HG02973 (cell line): ENCODE measurements around the gene SMG9.
"Not testable (repeated sequence)": the region's sequence is repeated elsewhere in the genome, so short reads cannot be mapped to it uniquely, and the experiment has no call there.

Source experiments
- ATAC-seq: cut with Tn5 transposase; IDR thresholded peaks from one replicate; pipeline ENCODE4 v1.9.1; 2021; ENCODE audit warnings: moderate library complexity; ENCODE audit not compliant: unreplicated experiment

Gene SMG9

DNA sequence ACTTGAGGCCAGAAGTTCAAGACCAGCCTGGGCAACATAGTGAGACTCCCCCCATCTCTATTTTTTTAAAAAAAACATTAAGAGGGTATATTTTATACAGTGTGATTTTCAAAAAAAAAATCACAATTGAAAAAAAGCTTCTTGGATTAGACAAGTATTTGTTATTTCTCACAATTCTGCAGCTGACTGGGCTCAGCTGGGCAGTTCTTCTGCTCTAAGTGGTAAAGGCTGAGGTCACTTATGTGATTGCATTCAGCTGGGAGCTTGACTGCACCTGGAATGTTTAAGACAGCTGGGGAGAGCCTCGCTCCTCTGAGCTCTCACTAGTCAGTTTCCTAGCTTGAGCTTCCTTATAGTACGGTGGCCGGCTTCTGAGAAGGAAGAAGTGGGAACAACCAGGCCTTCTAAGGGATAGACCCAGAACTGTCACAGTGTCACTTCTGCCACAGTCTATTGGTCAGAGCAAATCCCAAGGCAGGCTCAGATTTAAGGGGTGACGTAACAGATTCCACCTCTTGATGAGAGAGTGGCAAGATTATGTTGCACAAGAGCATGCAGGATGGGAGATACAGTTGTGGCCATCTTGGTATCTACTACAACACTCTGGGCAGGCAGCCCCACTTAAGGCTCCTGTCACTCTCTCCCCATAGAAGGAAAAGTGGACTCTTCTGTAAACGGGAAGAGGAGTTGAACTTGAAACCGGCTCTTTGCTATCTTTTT lies 58.6 kb downstream of the SMG9 start:
- no peak for ATAC-seq

DNA sequence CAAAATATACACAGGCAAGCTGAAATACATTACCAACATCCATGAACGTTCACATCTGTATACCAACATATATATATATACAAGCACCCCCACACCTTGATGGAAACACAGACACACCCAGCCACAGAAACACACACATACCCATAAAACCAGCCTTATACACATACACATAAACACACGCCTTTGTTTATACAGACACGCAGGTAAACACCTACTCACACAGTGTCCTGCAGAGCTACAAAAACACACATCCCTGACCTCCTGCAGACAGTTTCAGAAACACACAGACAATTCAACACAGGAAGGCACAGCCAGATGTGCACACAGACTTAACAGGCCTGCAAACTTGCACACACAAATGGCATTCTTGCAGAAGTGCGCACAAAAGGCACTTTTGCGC lies 60.2 kb downstream of the SMG9 start:
- ATAC-seq, result no peak

DNA sequence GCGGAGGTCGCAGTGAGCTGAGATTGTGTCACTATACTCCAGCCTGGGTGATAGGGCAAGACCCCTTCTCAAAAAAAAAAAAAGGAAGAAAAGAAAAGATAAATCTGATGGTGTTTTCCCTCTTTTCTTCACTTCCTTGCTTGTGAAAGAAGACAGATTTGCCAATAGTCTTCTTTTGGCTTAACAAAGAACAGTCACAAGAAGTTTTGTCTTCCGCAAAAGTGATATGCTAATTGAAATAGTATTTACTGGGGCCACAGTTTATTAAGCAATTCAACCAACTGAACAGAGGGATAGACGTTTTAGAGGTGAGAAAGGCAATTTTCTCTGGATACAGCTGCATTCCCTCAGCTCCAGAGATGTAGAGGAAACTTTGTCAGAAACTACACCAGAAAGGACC lies 61.9 kb downstream of the SMG9 start:
- ATAC-seq, result no peak

DNA sequence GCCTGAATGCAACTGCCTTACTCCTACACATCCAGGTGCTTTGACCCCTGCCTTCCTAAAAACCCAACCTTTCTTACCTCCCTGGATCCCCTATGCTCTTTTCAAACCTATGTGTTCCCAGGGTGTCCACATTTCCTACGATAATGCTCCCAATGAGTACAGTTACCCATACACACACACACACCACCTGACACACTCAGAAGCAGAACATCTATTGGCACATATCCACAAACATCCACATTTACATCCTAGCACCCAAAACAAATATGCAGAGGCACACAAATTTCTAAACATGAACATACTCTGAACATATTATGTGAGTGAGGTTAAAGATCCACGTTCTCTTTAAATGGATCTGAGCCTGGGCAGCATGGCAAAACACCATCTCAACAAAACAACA lies 62.4 kb downstream of the SMG9 start:
- no peak for ATAC-seq

DNA sequence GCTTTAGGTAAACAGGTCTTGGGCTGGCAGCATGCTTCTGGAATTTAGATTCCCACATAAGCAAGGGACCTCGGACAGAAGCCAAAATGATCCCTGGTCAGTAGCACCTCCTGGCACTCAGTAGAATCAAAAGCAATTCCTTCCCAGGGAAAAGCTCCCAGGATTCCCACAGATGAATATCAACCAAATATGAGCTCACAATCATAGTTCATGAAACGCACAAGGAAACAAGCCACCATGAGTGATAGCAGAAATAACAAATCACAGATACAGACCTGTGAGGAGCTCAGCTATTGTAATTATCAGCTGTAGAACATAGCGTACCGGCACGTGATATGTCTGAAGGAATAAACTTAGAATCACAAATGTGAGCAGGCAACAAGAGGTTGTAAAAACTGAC lies 63.0 kb downstream of the SMG9 start:
- ATAC-seq, result no peak

DNA sequence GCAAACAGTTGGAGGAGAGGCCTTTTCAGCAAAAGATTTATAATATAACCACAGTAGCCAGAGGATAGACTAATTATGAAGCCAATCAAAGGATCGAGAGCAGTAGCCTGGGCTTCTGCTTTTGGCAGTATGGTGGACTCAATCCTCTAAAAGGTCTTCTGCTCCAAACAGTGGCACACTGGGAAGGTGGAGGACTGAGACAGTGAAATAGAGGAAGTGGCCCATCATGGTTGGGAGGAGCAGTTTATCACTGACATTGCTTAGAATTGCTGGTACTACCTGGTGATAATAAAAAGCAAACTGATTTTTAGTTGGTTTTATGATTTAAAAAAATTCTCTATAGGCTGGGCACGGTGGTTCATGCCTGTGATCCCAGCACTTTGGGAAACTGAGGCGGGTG lies 63.9 kb downstream of the SMG9 start:
- ATAC-seq, result no peak

DNA sequence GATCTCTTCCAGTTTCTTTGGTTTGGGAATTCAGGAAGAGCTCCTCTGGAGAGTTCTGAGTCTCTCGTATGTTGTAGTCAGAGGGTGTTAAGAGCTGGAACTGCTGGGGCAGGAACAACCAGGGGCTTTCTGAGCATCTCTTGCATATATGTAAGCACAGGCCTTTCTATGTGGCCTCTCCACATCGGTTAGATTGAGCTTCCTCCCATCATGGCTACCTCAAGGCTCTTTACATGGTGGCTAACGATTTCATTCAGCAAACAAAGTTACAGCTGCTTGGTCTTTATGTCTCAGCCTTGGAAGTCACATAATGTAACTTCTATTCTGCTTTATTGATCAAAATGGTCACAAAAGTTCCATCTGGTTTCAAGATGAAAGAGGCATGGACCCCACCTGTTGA lies 64.3 kb downstream of the SMG9 start:
- ATAC-seq, result no peak

DNA sequence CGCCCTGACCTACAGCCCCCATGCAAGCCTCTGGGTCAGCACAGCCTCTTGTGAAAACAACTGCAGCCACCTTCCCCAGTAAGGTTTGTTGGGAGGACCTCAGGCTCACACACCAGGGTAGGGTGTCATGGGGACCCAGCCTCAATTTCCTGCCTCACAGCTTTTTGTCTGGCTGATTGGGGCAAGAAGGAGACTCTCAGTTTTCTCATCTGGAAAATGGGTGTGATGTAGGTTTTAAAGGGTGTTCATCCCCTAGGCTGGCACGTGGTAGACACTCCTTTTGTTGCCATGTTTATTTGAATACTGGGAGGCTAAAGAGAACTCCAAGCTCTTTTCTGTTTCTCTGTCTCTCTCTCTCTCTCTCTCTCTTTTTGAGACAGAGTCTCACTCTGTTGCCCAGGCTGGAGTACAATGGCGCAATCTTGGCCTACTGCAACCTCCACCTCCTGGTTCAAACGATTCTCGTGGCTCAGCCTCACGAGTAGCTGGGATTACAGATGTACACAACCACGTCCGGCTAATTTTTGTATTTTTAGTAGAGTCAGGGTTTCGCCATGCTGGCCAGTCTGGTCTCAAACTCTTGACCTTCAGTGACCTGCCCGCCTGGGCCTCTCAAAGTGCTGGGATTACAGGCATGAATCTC lies 66.6 kb downstream of the SMG9 start:
- no peak for ATAC-seq

DNA sequence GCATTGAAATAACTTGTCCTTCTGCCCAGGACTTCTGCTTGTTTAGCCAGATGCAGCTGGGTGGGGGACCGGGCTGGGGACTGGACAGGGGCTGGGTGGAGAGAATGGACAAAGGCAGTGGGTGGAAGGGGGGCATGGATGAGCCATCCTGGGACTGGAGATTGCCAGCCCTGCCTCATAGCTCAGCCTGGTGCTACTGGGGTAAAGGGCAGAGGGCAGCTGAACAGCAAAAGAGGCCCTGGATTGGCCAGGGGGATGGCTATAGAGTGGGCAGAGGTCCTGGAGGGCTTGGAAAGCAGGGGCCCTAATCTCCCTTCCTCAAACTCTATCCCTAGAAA lies 67.1 kb downstream of the SMG9 start:
- ATAC-seq, result no peak

DNA sequence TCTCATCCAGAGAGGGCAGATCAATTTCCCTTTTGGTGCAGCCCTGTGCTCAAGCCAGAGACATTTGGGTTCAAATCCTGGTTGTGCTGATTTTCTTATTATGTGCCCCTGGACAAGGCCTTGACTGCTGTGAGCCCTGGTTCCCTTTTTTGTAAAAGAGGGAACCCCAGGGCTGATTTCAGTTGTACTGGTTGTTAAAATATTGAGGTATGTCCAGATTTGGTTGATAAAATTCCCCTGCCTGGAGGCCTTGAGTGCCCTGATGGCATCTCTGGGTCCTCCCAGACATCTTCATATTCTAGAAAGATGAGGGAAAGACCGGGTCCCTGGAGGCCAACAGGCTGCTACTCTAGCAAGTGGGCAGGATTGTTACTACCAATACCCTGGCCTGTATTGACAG lies 70.4 kb downstream of the SMG9 start:
- no peak for ATAC-seq

DNA sequence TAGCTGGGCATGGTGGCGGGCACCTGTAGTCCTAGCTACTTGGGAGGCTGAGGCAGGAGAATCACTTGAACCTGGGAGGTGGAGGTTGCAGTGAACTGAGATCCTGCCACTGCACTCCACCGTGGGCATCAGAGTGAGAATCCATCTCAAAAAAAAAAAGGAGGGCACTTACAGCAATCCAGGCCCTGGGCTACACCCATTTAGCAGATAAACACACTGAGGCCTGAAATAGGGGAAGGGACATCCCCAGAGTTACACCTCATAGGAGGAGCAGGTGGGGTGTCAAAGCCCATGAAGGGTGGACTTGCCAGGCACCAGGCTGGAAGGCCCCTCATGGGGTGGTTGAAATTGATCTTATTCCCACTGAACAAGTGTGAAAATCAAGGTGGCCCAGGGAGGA lies 70.9 kb downstream of the SMG9 start:
- no peak for ATAC-seq

DNA sequence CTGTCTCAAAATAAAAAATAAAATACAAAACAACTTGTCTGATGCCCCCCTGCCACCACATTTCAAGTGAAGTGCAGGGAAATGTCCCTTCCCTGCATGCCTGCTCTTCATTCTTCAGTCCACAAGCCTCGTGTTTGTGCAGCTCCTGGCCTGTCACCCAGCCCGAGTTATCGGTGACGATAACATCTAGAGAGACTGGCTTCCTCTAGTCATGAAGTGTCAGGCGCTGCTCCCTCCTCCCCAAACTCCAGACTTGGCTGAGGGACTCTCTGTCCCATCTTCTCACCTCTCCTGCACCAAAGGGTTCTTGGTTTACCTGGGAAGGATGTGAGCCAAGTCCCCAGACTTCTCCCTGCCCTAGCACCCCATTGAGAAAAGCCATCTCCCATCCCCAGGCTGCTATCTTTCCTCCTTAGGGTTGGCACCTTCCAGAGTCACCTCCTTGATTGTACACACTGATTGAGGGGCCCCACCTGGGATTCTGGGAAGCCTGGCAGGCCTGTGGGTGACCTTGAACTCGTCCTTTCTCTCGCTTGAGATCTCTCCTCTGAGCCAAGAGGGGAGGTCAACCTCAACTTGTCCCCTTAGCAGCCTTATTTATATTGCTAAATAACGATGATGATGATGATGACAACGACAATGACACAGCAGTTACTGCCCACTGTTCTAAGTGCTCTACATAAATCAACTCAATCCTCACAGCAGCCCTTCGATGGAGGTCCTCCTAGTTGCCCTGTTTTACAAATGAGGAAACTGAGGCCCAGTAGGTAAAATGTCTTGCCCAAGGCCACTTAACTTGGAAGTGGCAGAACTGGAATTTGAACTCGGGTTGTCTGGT lies 71.7 kb downstream of the SMG9 start:
- ATAC-seq, result no peak

DNA sequence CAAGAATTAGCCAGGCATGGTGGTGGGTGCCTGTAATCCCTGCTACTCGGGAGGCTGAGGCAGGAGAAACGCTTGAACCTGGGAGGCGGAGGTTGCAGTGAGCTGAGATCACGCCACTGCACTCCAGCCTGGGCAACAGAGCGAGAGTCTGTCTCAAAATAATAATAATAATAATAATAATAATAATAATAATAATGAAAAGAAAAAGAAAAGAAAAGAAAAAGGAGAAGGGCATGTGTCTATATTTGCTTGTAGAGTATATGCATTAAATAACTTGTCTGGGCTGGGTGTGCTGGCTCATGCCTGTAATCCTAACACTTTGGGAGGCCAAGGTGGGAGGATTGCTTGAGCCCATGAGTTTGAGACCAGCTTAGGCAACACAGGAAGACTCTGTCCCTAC lies 72.5 kb downstream of the SMG9 start:
- not testable (repeated sequence) for ATAC-seq

DNA sequence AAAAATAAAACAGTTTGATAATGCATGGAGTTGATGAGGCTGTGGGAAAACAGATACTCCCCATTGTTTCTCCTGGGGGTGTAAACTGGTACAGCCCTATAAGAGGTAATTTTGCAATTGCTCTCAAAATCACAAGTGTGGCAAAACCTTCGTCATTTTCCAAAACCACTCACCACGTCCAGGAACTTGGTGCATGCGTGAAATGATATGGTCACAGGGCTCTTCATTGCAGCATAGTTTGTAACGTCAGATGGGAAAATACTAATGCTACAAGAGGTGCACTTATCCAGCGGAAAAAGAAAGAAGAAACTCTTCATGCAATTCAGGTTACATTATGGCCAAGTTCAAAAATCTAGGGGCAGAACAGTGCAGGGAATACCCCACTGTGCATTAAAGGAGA lies 72.9 kb downstream of the SMG9 start:
- no peak for ATAC-seq

DNA sequence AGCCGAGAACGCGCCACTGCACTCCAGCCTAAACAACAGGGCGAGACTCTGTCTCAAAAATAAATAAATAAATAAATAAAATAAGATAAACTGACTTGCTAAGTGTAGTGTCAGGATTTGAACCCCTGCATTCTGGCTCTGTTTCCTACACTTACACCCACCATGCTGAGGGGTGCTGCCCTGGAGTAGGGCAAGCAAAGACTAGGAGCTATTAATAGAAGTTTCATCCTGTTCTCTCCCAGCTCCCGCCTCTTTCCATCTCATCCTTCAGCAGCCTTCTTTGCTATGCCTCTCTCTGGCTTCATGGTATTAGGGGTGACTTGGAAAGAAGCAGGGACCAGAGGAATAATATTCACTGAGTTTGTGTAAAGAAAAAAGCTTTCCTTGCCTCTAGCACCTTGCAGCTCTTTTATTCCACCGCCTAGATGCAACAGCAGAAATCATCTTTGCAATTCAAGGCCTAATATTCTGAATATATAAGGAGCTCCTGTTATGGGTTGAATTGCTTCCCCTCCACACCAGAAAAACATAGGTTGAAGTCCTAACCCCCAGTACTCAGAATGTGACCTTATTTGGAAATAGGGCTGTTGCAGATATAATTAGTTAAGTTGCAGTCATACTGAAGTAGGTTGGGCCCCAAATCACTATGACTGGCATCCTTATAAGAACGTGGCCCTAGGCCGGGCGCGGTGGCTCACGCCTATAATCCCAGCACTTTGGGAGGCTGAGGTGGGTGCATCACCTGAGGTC lies 76.1 kb downstream of the SMG9 start:
- ATAC-seq, result no peak
